Measurements from ENCODE around the gene CYB561A3. TPM values are rescaled to one million over a fixed set of nuclear protein-coding genes. Genes with fewer than 3 reads are reported as not detected.

The CYB561A3 gene
- total RNA-seq, 1 donor, result 151 TPM

DNA sequence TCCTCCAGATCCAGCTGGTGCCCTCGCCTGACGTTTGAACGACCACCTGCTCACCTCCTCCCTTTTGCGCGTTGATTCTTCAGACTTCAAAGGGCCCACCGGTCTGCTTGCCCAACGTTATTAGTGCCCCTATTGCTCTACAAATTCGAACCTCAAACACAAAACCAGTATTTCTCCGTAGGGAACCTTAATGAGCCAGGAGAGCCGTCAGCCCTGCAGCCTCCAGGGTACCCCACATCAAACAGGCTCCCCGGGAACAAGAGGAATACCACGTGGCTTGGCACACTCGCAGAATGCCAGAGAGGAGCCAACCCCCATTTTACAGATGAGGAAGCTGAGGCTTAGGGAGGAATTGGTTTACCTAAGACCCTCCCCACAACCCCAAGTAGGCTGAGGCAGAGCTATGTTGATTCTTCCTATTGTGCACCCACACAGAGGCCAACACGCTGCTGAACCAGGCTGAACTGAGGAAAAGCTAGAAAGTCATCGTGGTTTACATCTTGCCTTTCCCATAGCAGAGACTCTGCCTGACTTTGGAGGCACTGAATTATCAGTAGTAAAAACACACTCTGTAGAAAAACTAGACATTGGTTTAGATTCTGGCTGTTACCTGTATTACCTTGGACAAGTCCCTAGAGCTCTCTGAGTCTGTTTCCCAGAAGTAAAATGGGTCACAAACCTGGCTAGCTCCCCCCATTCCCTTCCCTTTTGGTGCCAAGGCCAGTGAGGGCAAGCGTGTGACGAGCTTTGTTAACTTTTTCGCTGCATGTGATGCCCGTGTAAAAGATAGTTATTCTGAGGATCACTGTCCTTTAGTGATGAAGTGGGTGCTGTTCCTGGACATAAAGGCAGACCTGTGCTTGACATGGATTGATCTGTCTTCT lies 27.9 kb downstream of the CYB561A3 start:
- Histone ChIP-seq H3K9me3 (ENCODE audit: low read depth, low read length) (no peaks in the 10 kb centered on the region), H3K27ac (ENCODE audit: low read depth, low read length) (peak overlapping the region; percentile 91), H3K4me1 (ENCODE audit: insufficient read depth, low read length) (peaks cover 36% of the 10 kb centered on the region), H3K27me3 (ENCODE audit: insufficient read depth, low read length) (no peaks in the 10 kb centered on the region), H2AFZ (ENCODE audit: low read length) (peak overlapping the region; percentile 90), H3K4me3 (ENCODE audit: insufficient read depth, low read length) (peak overlapping the region; percentile 91), H3K36me3 (ENCODE audit: insufficient read depth, low read length) (peaks cover 13% of the 10 kb centered on the region), H3K4me2 (ENCODE audit: insufficient read depth, low read length) (peak overlapping the region; percentile 98), H3K79me2 (ENCODE audit: insufficient read depth, low read length) (peaks cover 45% of the 10 kb centered on the region), H4K20me1 (ENCODE audit: insufficient read depth, low read length) (peaks cover 28% of the 10 kb centered on the region)
- peak; percentile 43 for DNase-seq (ENCODE audit: insufficient read length, low spot score, missing footprints)
- TF ChIP-seq, protein P1, sequence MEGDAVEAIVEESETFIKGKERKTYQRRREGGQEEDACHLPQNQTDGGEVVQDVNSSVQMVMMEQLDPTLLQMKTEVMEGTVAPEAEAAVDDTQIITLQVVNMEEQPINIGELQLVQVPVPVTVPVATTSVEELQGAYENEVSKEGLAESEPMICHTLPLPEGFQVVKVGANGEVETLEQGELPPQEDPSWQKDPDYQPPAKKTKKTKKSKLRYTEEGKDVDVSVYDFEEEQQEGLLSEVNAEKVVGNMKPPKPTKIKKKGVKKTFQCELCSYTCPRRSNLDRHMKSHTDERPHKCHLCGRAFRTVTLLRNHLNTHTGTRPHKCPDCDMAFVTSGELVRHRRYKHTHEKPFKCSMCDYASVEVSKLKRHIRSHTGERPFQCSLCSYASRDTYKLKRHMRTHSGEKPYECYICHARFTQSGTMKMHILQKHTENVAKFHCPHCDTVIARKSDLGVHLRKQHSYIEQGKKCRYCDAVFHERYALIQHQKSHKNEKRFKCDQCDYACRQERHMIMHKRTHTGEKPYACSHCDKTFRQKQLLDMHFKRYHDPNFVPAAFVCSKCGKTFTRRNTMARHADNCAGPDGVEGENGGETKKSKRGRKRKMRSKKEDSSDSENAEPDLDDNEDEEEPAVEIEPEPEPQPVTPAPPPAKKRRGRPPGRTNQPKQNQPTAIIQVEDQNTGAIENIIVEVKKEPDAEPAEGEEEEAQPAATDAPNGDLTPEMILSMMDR (IDR thresholded peaks at IDR 0.05; ENCODE audit: extremely low read depth, low read depth, low read length), result no peak

DNA sequence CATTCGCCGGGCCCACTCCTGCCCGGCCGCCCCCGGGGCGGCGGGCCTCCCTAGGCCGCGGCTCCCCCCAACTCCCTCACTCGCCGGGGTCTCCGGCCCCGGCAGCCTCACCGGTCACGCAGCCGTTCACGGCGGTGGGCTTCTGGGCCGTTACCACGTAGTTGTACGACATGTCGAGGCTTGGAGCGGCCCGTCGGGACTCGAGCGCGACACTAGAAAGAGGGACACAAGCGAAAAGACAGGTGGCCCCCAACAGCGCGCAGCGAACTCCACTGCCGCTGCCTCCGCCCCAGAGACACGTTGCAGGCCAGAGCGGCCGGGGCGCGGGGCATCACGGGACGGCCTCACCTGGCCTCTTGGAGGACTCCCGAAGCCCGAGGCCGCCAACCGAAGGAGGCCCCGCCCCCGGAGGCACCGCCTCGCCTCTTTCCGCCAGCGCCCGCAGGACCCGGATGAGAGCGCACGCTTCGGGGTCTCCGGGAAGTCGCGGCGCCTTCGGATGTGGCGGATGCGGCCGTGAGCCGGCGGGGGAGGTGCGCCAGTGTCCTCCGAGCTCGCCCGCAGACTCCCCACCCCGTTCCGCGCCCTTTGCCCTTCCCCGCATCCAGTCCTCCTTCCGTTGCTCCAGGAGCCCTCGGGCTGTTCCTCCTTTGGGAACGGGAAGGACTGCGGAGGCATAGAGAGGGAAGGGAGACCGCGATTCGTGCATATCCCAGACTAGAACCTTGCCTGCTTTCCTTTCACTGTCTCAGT lies 28.7 kb downstream of the CYB561A3 start, which contains the start of the genes DDB1 and TKFC:
Gene DDB1, minus strand, starts transcription at position 309 of the 753 bp plus-strand sequence. Its CDS starts 137 bp downstream, at position 172.
Gene TKFC, plus strand, starts transcription at position 432 of the 753 bp plus-strand sequence. CDS start 1,501 bp downstream, outside the sequence.
- Histone ChIP-seq H3K4me1 (ENCODE audit: insufficient read depth, low read length) (peaks cover 41% of the 10 kb centered on the region), H3K9me3 (ENCODE audit: low read depth, low read length) (no peaks in the 10 kb centered on the region), H3K36me3 (ENCODE audit: insufficient read depth, low read length) (peaks cover 18% of the 10 kb centered on the region), H3K79me2 (ENCODE audit: insufficient read depth, low read length) (peaks cover 52% of the 10 kb centered on the region), H4K20me1 (ENCODE audit: insufficient read depth, low read length) (peaks cover 32% of the 10 kb centered on the region), H2AFZ (ENCODE audit: low read length) (peak within 1 kb of the TSS; percentile 90), H3K27me3 (ENCODE audit: insufficient read depth, low read length) (no peaks in the 10 kb centered on the region), H3K4me2 (ENCODE audit: insufficient read depth, low read length) (peak within 1 kb of the TSS; percentile 98), H3K4me3 (ENCODE audit: insufficient read depth, low read length) (peak within 1 kb of the TSS; percentile 91), H3K27ac (ENCODE audit: low read depth, low read length) (peak within 1 kb of the TSS; percentile 91)
- TF ChIP-seq, protein P1 (IDR thresholded peaks at IDR 0.05; ENCODE audit: extremely low read depth, low read depth, low read length), result no peak
- DNase-seq (ENCODE audit: insufficient read length, low spot score, missing footprints), result peak; percentile 97

DNA sequence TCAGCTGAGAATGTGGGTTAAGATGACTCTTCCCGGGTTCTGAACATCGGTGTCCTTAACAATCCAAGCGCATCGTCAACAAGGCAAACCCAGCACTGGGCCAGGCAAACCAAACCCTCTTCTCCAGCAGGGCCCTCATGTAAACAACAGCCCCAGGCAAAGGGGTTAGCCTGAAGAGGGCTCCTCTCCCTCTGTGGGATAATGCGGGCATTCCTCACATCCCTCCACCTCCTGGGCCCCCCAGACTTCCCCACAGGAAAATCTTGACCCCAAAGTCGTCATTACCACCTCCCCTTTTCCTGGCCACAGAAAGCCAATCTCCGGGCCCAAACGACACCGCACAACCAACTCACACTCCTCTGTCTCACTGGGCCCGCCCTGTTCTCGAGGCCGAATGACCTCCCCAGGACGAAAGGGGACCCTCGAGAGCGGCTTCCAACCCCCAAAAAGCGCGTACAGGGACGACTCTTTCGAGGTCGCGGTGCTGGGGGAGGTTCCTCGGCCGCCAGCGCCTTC lies 29.3 kb downstream of the CYB561A3 start:
- H3K4me2 ChIP-seq (ENCODE audit: insufficient read depth, low read length), result peak overlapping the region; percentile 98
- TF ChIP-seq, protein P1 (IDR thresholded peaks at IDR 0.05; ENCODE audit: extremely low read depth, low read depth, low read length), result no peak
- peaks cover 58% of the 10 kb centered on the region for H3K79me2 ChIP-seq (ENCODE audit: insufficient read depth, low read length)
- no peaks in the 10 kb centered on the region for H3K9me3 ChIP-seq (ENCODE audit: low read depth, low read length)
- H3K4me3 ChIP-seq (ENCODE audit: insufficient read depth, low read length), result peak overlapping the region; percentile 91
- H3K27me3 ChIP-seq (ENCODE audit: insufficient read depth, low read length), result no peaks in the 10 kb centered on the region
- H4K20me1 ChIP-seq (ENCODE audit: insufficient read depth, low read length), result peaks cover 39% of the 10 kb centered on the region
- H3K4me1 ChIP-seq (ENCODE audit: insufficient read depth, low read length), result peaks cover 46% of the 10 kb centered on the region
- peak overlapping the region; percentile 91 for H3K27ac ChIP-seq (ENCODE audit: low read depth, low read length)
- H2AFZ ChIP-seq (ENCODE audit: low read length), result peak overlapping the region; percentile 90
- H3K36me3 ChIP-seq (ENCODE audit: insufficient read depth, low read length), result peaks cover 25% of the 10 kb centered on the region
- DNase-seq (ENCODE audit: insufficient read length, low spot score, missing footprints), result peak; percentile 85

All from osteoblast (primary cell).